Effector memory CD4-positive, alpha-beta T cell (primary cell): ENCODE measurements around the gene SP1.
"Not testable (repeated sequence)": the region's sequence is repeated elsewhere in the genome, so short reads cannot be mapped to it uniquely, and the experiment has no call there.

Experiments
- DNase-seq, 3 donors: peaks; one replicate each; pipeline ENCODE4 v3.0.0-alpha.2; 2020
- H3K27ac ChIP-seq: 2 replicates; pipeline ENCODE4 v1.7.0; 2013; ENCODE audit warnings: mild to moderate bottlenecking, low read length, moderate library complexity; ENCODE audit not compliant: insufficient read depth, poor library complexity, severe bottlenecking
- H3K27me3 ChIP-seq: replicated peaks from 2 replicates; pipeline ENCODE4 v1.7.0; 2013; ENCODE audit warnings: mild to moderate bottlenecking, low read length; ENCODE audit not compliant: insufficient read depth, control insufficient read depth, poor library complexity, severe bottlenecking
- H3K36me3 ChIP-seq: 2 replicates; pipeline ENCODE4 v1.7.0; 2013; ENCODE audit warnings: mild to moderate bottlenecking, low read length, moderate library complexity; ENCODE audit not compliant: control insufficient read depth, insufficient read depth
- H3K4me1 ChIP-seq: 2 replicates; pipeline ENCODE4 v1.7.0; 2013; ENCODE audit warnings: low read length, mild to moderate bottlenecking; ENCODE audit not compliant: control insufficient read depth, insufficient read depth, poor library complexity, severe bottlenecking
- H3K4me3 ChIP-seq: 2 replicates; pipeline ENCODE4 v1.7.0; 2013; ENCODE audit warnings: low read length, low read depth, mild to moderate bottlenecking; ENCODE audit not compliant: insufficient read depth, poor library complexity, severe bottlenecking
- H3K9me3 ChIP-seq: 2 replicates; pipeline ENCODE4 v1.7.0; 2013; ENCODE audit warnings: mild to moderate bottlenecking, low read length, moderate library complexity; ENCODE audit not compliant: control insufficient read depth

Gene SP1

DNA sequence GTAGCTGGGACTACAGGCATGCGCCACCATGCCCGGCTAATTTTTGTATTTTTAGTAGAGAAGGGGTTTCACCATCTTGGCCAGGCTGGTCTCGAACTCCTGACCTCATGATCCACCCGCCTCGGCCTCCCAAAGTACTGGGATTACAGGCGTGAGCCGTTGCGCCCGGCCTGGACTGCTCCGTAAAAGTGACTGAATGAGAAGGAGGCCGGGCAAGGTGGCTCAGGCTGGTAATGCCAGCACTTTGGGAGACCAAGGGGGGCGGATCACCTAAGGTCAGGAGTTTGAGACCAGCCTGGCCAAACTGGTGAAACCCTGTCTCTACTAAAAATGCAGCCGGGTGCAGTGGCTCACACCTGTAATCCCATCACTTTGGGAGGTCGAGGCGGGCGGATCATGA is 22.4 kb downstream of the SP1 start:
- not testable (repeated sequence) for DNase-seq, H3K4me3 ChIP-seq, H3K9me3 ChIP-seq, H3K4me1 ChIP-seq, H3K27ac ChIP-seq, H3K27me3 ChIP-seq
- peaks cover 12% of the 10 kb centered on the region for H3K36me3 ChIP-seq

DNA sequence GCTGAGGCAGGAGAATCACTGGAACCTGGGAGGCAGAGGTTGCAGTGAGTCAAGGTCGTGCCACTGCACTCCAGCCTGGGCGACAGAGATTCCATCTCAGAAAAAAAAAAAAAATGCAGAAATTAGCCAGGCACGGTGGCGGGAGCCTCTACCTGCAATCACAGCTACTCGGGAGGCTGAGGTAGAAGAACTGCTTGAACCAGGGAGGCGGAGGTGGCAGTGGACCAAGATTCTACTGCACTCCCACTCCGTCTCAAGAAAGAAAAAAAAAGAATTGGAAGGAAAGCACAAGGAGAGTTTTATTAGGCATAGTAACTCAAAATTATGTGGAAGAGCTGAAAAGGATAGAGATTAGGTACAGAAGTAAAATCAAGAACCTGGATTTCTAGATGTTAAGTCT is 22.9 kb downstream of the SP1 start:
- Histone ChIP-seq H3K36me3 (peaks cover 14% of the 10 kb centered on the region), H3K4me1 (no peaks in the 10 kb centered on the region), H3K27me3 (no peaks in the 10 kb centered on the region), H3K4me3 (no peak overlapping the region), H3K9me3 (no peaks in the 10 kb centered on the region), H3K27ac (no peak overlapping the region)
- DNase-seq, result no peak

GRCh38 chr12:53410951-53411350 is 31.0 kb downstream of the SP1 start:
- DNase-seq, result no peak
- peaks cover 31% of the 10 kb centered on the region for H3K36me3 ChIP-seq
- H3K27me3 ChIP-seq, result no peaks in the 10 kb centered on the region
- H3K4me1 ChIP-seq, result peaks cover 4% of the 10 kb centered on the region
- no peak overlapping the region for H3K27ac ChIP-seq
- no peaks in the 10 kb centered on the region for H3K9me3 ChIP-seq
- no peak overlapping the region for H3K4me3 ChIP-seq

DNA sequence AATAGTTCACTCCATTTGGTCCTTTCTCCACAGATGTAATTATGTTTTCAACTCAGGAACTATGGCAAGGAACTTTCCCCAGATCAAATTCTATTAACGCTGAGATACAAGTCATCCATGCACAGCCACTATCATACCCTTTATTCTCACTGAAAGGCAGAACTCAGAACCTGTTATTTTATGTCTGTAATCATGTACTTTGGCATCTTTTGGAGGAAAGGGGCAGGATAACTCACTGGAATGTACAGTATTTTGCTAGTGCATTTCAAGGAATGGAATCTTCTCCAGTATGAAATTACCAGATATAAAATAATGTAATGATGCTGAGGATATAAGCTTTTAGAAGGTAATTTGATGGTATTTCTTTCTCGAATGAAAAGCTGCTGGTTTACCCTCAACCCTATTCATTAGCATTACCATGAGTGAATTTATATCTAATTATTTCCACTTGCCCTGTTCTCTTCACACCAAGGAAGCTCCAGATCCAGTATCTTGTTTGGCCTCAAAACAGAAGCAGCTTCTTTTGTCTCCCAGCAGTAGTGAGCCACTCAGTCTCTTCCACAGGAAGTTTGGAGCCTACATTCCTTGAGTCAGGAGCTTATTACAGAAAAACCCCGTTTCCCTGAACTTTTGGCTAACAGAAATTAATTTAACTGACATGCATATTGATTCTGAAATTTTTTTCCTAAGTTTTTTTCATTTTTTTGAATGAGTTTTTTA is 33.7 kb downstream of the SP1 start:
- no peak overlapping the region for H3K27ac ChIP-seq
- H3K4me1 ChIP-seq, result peaks cover 4% of the 10 kb centered on the region
- no peaks in the 10 kb centered on the region for H3K9me3 ChIP-seq
- H3K27me3 ChIP-seq, result no peaks in the 10 kb centered on the region
- no peak overlapping the region for H3K4me3 ChIP-seq
- H3K36me3 ChIP-seq, result peaks cover 21% of the 10 kb centered on the region
- no peak for DNase-seq

- no peak overlapping the region for H3K27ac ChIP-seq
- peaks cover 4% of the 10 kb centered on the region for H3K4me1 ChIP-seq
- peaks cover 9% of the 10 kb centered on the region for H3K36me3 ChIP-seq
- no peaks in the 10 kb centered on the region for H3K9me3 ChIP-seq
- no peak for DNase-seq
- H3K27me3 ChIP-seq, result no peaks in the 10 kb centered on the region
- H3K4me3 ChIP-seq, result no peak overlapping the region
Observed at GRCh38 chr12:53414756-53415417, 34.9 kb downstream of the SP1 start.

DNA sequence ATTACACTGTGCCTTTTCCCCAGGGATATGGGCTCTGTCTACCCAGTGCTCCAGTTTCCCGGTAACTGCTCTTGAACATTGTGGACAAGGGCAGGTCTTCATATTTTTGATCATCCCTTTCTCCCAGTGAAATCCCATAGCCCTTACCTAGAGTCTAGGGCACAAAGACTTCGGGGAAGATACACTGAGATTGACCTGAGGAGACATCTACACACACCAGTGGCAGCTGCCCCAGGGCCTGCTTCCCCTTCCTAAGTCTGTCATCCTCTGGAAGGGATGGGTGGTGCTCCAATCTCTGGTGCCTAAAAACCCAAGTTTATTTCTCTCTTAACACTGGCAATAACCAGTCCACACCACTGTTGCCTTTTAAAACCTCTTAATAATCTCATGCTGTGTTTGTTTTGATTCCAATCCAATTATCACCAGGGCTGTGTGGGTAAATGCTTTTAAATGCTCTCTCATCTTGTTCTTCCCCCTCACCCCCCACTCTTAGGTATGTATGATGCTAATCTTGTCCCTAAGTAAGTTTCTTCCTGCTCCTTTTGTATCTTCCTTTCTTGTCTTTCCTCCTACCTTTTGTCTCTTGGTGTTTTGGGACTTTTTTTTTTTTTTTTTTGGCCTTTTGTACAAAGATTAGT is 35.9 kb downstream of the SP1 start:
- not testable (repeated sequence) for H3K4me1 ChIP-seq, H3K27ac ChIP-seq, H3K4me3 ChIP-seq, H3K36me3 ChIP-seq, H3K27me3 ChIP-seq, H3K9me3 ChIP-seq, DNase-seq

DNA sequence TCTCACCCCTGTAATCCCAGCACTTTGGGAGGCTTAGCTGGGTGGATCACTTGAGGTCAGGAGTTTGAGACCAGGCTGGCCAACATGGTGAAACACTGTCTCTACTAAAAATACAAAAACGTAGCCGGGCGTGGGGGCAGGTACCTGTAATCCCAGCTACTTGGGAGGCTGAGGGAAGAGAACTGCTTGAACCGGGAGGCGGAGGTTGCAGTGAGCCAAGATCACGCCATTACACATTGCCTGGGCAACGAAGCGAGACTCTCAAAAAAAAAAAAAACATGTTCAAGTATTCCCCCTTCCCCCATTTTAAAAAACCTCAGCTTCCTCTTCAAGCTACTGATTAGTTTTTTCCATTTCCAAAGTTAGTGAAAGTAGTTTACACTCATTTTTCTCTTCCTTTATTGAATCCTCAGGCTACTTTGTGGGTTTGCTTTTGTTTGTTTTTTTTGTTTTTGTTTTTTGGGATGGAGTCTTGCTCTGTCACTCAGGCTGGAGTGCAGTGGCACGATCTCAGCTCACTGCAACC is 37.4 kb downstream of the SP1 start:
- H3K27me3 ChIP-seq, H3K36me3 ChIP-seq, H3K4me3 ChIP-seq, H3K9me3 ChIP-seq, DNase-seq, H3K4me1 ChIP-seq, H3K27ac ChIP-seq: not testable (repeated sequence)

- H3K27me3 ChIP-seq, result no peaks in the 10 kb centered on the region
- peaks cover 4% of the 10 kb centered on the region for H3K4me1 ChIP-seq
- no peak for DNase-seq
- H3K9me3 ChIP-seq, result no peaks in the 10 kb centered on the region
- H3K4me3 ChIP-seq, result no peak overlapping the region
- H3K27ac ChIP-seq, result no peak overlapping the region
- no peaks in the 10 kb centered on the region for H3K36me3 ChIP-seq
Observed at GRCh38 chr12:53418221-53418620, 38.2 kb downstream of the SP1 start.

GRCh38 chr12:53419756-53420155 is 39.8 kb downstream of the SP1 start:
- Histone ChIP-seq H3K4me3 (no peak overlapping the region), H3K4me1 (peaks cover 4% of the 10 kb centered on the region), H3K27me3 (no peaks in the 10 kb centered on the region), H3K36me3 (no peaks in the 10 kb centered on the region), H3K9me3 (no peaks in the 10 kb centered on the region), H3K27ac (no peak overlapping the region)
- DNase-seq, result no peak

GRCh38 chr12:53422247-53422646 is 42.3 kb downstream of the SP1 start:
- H3K27me3 ChIP-seq, H3K4me3 ChIP-seq, H3K4me1 ChIP-seq, H3K27ac ChIP-seq, DNase-seq, H3K9me3 ChIP-seq, H3K36me3 ChIP-seq: not testable (repeated sequence)
